Uterus (tissue), 4 donors: ENCODE results near the gene MTFR2. TPM values are rescaled to one million over a fixed set of nuclear protein-coding genes. Genes with fewer than 3 reads are reported as not detected.

Experiments
- DNase-seq, 2 donors: peaks; one replicate each; pipeline ENCODE4 v3.0.0-alpha.2; 2019 to 2020
- H3K27ac ChIP-seq, 2 donors: fragments of 200-600 bp; sonication (generic); 1 replicate in 1 of 2; 2 replicates in 1 of 2; pipeline ENCODE4 v1.5.1; 2016 to 2018
- H3K27me3 ChIP-seq, 2 donors: fragments of 200-600 bp; sonication (generic); one replicate each; pipeline ENCODE4 v1.5.1; 2018 to 2019; ENCODE audit warnings: control low read depth in 1 of 2
- H3K36me3 ChIP-seq, 2 donors: fragments of 200-600 bp; sonication (generic); one replicate each; pipeline ENCODE4 v1.5.1; 2019; ENCODE audit warnings: control low read depth in 1 of 2
- H3K4me1 ChIP-seq, 2 donors: fragments of 200-600 bp; sonication (generic); one replicate each; pipeline ENCODE4 v1.5.1; 2018 to 2019; ENCODE audit warnings: control low read depth in 1 of 2
- H3K4me3 ChIP-seq, 2 donors: fragments of 200-600 bp; sonication (generic); 1 replicate in 1 of 2; 2 replicates in 1 of 2; pipeline ENCODE4 v1.5.1; 2018 to 2019; ENCODE audit warnings: mild to moderate bottlenecking in 1 of 2
- H3K9me3 ChIP-seq, 2 donors: fragments of 200-600 bp; sonication (generic); one replicate each; pipeline ENCODE4 v1.5.1; 2019; ENCODE audit warnings: control low read depth in 1 of 2
- POLR2A ChIP-seq, 2 donors: fragments of 450-650 bp; IDR thresholded peaks; one replicate each; pipeline ENCODE4 v1.6.1; 2016; ENCODE audit warnings: antibody characterized with exemption in 2 of 2, mild to moderate bottlenecking in 1 of 2, moderate library complexity in 1 of 2
- intact Hi-C: fragments of 100-400 bp; cut with DNase I; formaldehyde crosslinking; loops from one replicate; pipeline ENCODE4 v1.15.1; 2023; ENCODE audit warnings: low total_unique reads
- total RNA-seq, 4 donors: library from RNA; depleted of rRNA in 3 of 4; stranded (reverse); fragments of >200 nt in 3 of 4; gene quantifications; one replicate each; pipeline versions ENCODE4 v1.1.0 to v1.2.4, GENCODE V29; 2014 to 2023
- TF ChIP-seq, protein P1 (sequence below), 4 experiments: fragments of 200-600 bp in 2 of 4; fragments of 450-650 bp in 2 of 4; sonication (generic) in 2 of 4; IDR thresholded peaks; one replicate each; pipeline ENCODE4 v1.5.1; 2016 to 2019; ENCODE audit warnings: antibody characterized with exemption in 4 of 4, mild to moderate bottlenecking in 2 of 4, moderate library complexity in 1 of 4
- donor health status: DM: yes; HTN: yes; CAD: no.

MTFR2 gene
- total RNA-seq, 4 donors from 2014 or later = 2.4 TPM; not detected in 3

DNA sequence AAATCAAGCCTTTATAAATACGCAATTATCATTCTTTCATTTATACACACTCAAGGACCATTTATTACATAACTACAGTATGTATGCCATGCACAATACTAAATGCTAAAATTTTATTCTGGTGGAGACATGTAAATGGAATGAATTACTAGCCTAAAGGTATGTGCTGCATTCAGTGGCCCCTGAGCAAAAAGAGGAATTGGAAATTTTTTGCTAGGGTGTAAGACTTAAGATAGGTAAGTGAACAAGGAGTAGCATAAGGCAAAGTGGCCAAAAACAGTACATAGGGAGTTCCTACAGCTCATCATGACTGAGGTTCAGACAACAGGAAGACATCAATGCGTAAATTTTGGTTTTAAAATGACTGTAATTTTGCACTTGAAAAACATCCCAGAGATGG lies 2.3 kb upstream of the MTFR2 start:
- intact Hi-C loops = no loop called here
- no peak for TF ChIP-seq POLR2A (IDR thresholded peaks at IDR 0.05)
- TF ChIP-seq, protein P1, sequence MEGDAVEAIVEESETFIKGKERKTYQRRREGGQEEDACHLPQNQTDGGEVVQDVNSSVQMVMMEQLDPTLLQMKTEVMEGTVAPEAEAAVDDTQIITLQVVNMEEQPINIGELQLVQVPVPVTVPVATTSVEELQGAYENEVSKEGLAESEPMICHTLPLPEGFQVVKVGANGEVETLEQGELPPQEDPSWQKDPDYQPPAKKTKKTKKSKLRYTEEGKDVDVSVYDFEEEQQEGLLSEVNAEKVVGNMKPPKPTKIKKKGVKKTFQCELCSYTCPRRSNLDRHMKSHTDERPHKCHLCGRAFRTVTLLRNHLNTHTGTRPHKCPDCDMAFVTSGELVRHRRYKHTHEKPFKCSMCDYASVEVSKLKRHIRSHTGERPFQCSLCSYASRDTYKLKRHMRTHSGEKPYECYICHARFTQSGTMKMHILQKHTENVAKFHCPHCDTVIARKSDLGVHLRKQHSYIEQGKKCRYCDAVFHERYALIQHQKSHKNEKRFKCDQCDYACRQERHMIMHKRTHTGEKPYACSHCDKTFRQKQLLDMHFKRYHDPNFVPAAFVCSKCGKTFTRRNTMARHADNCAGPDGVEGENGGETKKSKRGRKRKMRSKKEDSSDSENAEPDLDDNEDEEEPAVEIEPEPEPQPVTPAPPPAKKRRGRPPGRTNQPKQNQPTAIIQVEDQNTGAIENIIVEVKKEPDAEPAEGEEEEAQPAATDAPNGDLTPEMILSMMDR (IDR thresholded peaks at IDR 0.05) = no peak
- Histone ChIP-seq H3K27ac (no peak overlapping the region), H3K27me3 (no peaks in the 10 kb centered on the region), H3K36me3 (no peaks in the 10 kb centered on the region), H3K4me3 (no peak overlapping the region), H3K9me3 (no peaks in the 10 kb centered on the region), H3K4me1 (peaks cover 0 to 4% of the 10 kb centered on the region in 2 donors)
- no peak for DNase-seq

DNA sequence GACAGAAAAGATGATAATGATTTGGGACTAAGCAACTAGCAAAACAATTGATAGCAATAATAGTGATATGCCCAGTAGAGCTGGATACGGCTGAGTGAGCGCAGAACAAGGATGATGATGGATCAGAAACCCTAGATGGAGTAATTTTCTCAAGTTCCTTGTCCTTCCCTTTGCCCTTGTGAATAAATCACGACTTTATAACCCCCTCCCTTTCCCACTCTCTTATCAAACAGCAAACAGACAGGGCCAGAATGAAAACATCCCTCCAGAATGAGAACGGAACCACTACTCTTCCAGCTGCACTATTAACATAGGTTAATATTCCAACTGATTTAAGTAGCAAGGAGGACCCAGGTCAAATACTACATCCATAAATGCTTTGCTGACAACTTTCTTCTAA lies 1.3 kb upstream of the MTFR2 start:
- H3K4me1 ChIP-seq = peaks cover 0 to 4% of the 10 kb centered on the region in 2 donors
- no peak overlapping the region for H3K27ac ChIP-seq
- H3K9me3 ChIP-seq = no peaks in the 10 kb centered on the region
- intact Hi-C loops = no loop called here
- H3K4me3 ChIP-seq = no peak overlapping the region
- no peaks in the 10 kb centered on the region for H3K27me3 ChIP-seq
- no peak for DNase-seq
- no peaks in the 10 kb centered on the region for H3K36me3 ChIP-seq
- TF ChIP-seq POLR2A (IDR thresholded peaks at IDR 0.05) = no peak
- TF ChIP-seq, protein P1 (IDR thresholded peaks at IDR 0.05) = no peak

- H3K9me3 ChIP-seq = no peaks in the 10 kb centered on the region
- peaks cover 0 to 4% of the 10 kb centered on the region in 2 donors for H3K4me1 ChIP-seq
- H3K36me3 ChIP-seq = no peaks in the 10 kb centered on the region
- H3K27me3 ChIP-seq = no peaks in the 10 kb centered on the region
- TF ChIP-seq, protein P1 (IDR thresholded peaks at IDR 0.05) = no peak
- TF ChIP-seq POLR2A (IDR thresholded peaks at IDR 0.05) = no peak
- intact Hi-C loops = no loop called here
- peak overlapping the region; percentile 20 to 28 for H3K27ac ChIP-seq
- DNase-seq = no peak
- peak overlapping the region; percentile 51 to 56 for H3K4me3 ChIP-seq
Measured at GRCh38 chr6:136250686-136251008, 536 bp upstream of the MTFR2 start.

- no peak for DNase-seq
- Histone ChIP-seq H3K27me3 (no peaks in the 10 kb centered on the region), H3K4me1 (peaks cover 0 to 4% of the 10 kb centered on the region in 2 donors), H3K36me3 (no peaks in the 10 kb centered on the region), H3K9me3 (no peaks in the 10 kb centered on the region), H3K4me3 (peak overlapping the region in 1 of 2 donors; percentile 51), H3K27ac (no peak overlapping the region)
- TF ChIP-seq, protein P1 (IDR thresholded peaks at IDR 0.05) = no peak
- no peak for TF ChIP-seq POLR2A (IDR thresholded peaks at IDR 0.05)
- intact Hi-C loops = no loop called here
Measured at GRCh38 chr6:136249336-136249735, 775 bp downstream of the MTFR2 start.

DNA sequence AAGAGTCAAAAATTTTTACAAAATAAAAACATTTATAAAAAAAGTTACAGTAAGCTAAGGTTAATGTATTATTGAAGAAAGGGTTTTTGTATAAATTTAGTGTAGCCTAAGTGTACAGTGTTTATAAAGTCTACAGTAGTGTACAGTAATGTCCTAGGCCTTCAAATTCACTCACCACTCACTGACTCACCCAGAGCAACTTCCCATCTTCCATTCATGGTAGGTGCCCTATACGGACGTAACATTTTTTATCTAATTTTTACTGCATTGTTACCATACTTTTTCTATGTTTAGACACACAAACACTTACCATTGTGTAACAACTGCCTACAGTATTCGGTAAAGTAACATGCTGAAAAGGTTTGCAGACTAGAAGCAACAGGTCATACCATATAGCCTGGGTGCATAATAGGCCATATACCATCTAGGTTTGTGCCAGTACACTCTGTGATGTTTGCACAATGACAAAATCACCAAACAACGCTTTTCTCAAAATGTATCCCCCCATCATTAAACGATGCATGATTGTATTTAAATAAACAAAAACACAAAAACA lies 6.0 kb downstream of the MTFR2 start:
- no peaks in the 10 kb centered on the region for H3K36me3 ChIP-seq
- no peaks in the 10 kb centered on the region for H3K27me3 ChIP-seq
- intact Hi-C loops = no loop called here
- DNase-seq = no peak
- TF ChIP-seq, protein P1 (IDR thresholded peaks at IDR 0.05) = no peak
- no peak for TF ChIP-seq POLR2A (IDR thresholded peaks at IDR 0.05)
- H3K4me3 ChIP-seq = no peak overlapping the region
- H3K4me1 ChIP-seq = no peaks in the 10 kb centered on the region
- H3K9me3 ChIP-seq = no peaks in the 10 kb centered on the region
- no peak overlapping the region for H3K27ac ChIP-seq
